ENCODE measurements around the gene ERC2.

DNA sequence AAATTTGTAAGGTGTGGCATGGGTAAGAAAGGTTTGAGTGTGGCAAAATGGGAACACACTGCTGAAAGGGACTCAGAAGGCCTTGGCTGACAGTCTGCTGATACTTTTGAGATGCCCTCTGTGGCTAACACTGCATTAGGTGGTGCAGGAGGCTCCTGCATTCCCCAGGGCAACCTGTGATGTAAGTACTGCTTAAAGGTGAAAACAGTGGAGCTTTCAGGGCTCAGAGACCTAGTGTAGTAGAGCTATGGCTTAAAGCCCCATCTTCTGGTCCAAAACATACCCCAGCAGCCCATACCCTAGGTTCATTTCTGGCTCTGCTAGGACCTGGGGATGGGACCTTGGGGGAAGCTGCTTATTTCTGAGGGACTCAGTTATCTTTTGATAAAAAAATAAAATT, 374.1 kb downstream of the ERC2 start:
- no peak for TF ChIP-seq POLR2AphosphoS5 (IDR thresholded peaks at IDR 0.05; ENCODE audit: low read depth, low read length)
- no peak for TF ChIP-seq TAF1 (IDR thresholded peaks at IDR 0.05; ENCODE audit: low read depth, low read length)
- no peak for TF ChIP-seq POLR2A (IDR thresholded peaks at IDR 0.05; ENCODE audit: low read depth, low read length)
- no peak for TF ChIP-seq SPI1 (IDR thresholded peaks at IDR 0.05; ENCODE audit: low read depth, low read length)
